ENCODE results near the gene CPNE5.

CPNE5 gene

DNA sequence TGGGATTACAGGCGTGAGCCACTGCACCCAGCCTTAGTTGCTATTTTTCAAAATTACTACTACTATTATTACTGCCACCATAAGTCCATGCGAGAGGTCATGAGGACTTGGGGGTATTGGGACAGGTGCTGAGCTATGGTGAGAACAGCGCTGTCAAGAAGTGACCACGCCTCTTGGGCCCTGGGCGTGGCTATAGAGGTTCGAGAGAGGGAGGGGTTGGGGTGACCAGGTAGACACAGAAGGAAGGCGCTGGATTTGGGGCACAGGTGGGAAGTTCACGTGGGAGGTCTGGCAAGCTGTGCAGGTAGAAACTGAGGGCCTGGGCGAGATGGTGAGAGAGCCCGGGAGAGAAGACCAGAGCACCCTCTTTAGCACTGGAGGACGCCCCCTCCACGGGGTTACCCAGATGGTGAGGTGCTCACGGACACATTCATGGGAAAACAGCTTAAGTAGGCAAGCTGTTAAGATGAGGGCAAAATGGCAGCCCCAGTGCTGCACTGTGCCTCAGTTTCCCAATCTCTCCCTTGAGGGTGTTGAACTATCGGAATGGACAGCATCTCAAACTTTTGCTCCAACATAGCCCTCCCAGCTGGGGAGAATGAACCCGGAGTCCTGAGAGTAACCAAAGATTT, 80.6 kb downstream of the CPNE5 start:
- no peak for DNase-seq

DNA sequence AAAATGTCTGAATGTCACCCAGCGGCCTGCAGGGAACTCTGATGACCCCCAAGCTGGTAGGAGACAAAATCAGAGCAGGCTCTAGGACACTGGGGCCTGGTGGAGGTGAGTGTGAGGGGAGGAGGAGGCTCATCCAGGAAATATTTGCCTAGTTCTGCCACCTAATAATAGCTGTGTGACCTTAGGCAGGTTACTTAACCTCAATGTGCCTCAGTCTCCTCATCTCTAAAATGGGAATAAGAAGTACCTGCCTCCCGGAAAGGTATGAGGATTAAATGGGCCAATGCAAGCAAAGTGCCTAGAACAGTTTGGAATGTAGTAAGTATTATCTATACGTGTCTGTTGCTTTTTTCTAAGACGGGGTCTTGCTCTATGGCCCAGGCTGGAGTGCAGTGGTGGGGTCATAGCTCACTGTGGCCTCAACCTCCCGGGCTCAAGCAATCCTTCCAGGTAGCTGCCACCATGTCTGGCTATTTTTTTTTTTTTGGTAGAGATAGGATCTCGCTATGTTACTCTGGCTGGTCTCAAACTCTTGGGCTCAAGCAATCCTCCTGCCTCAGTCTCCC, 81.2 kb downstream of the CPNE5 start:
- no peak for DNase-seq

DNA sequence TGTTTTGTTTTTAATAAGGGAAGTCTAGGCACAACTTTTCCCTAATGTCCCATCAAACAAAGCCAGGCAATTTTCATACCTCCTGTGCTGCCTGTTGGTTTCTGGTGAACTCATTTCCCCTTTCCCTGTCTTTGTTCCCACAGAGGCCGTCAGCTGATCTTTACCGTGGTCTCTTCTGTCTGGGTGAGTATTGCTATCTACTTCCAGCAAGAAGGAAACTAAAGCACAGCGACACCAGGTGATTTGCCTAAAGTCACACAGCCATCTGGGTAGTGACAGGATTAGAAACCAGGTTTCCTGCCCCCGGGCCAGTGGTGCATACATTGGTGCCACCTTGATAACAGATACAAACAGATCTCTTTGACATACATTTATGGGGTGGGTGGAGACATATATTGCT, 82.0 kb downstream of the CPNE5 start:
- DNase-seq = no peak

- no peak for DNase-seq
These were observed 82.5 kb downstream of the CPNE5 start for GRCh38 chr6:36756786-36757185.

GRCh38 chr6:36755435-36756348, 83.6 kb downstream of the CPNE5 start:
- peak; percentile 51 for DNase-seq

- DNase-seq = no peak
These were observed 84.4 kb downstream of the CPNE5 start for GRCh38 chr6:36754582-36755434.

- DNase-seq = no peak
These were observed 85.4 kb downstream of the CPNE5 start for GRCh38 chr6:36753671-36754405.

DNA sequence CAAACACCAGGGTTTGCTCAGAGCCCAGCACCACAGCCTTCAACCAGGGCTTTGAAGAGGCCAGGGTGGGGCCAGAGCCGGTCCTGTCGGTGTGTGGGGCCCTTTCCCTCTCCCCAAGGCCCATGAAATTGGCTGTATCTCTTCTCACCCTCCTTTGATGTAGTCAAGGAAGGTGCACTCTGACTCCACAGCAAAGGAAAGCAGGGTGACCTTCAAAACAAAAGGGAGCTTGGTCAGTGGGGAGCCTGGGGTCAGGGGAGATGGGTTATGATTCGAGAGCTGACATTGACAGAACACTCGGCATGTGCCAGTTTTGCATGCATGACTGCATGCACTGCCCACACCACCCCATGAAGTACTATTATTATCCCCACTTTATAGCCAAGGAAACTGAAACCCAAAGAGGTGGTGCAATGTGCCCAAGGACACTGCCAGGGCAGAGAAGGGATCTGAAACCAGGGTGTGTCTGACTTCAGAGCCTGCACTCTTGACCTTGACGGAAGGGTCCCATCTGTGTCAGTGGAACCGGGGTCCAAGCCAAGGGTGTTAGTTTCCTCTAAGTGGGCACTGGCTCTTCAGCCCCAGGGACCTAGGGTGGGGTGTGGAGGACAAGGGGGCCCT, 86.2 kb downstream of the CPNE5 start:
- DNase-seq = no peak

DNA sequence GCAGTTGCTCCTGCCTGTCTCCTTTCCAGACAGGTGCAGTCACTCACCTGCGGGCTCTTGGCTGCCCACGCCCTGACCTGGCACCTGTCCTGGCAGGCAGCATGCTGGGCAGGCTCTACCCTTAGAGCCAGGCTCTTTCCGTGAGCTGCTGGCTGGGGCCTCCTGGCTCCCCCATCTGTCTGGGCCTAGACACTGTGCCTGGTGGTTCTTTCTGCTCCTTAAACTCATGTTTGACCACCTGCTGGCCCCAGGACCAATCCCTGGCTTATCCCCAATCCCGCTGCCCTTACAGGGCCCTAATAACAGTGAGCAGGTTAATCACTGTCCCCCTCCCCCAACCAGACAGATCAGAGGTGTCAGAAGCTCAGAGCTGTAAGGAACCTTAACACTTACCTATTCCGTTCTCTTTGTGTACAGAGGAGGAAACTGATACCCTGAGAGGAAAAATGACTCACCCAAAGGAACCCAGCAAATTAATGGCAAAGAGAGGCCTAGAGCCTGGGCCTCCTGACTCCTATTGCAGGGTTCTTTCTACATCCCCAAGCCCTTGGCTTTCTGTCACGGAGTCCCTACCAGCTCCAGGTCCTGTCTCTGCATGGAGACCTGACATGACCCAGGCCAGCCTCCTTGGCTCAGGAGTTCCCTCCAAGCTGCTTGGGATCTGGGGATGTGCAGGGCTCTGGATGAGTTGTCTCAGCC, 86.9 kb downstream of the CPNE5 start:
- no peak for DNase-seq

GRCh38 chr6:36751833-36752186, 87.4 kb downstream of the CPNE5 start:
- DNase-seq = no peak

DNA sequence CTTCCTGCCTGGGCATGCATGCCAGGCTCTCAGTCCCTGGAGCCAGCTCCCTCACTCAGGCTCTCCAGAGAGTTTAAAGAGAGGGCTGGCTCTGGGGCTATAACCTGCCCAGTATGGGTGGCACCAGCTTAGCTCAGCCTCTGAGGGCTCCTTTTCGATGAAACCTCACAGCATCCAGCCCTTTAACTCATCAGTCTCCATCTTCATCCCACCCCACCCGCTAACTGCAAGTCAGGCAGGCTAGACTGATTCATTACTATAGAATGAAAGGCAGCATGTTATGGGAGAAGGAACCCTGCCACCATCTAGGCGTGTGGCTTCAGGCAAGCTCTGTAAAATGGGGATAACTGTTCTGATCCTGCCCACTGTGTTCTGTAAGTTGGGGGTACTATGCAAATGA, 88.2 kb downstream of the CPNE5 start:
- DNase-seq = no peak

GRCh38 chr6:36749829-36750489, 89.3 kb downstream of the CPNE5 start:
- no peak for DNase-seq

DNA sequence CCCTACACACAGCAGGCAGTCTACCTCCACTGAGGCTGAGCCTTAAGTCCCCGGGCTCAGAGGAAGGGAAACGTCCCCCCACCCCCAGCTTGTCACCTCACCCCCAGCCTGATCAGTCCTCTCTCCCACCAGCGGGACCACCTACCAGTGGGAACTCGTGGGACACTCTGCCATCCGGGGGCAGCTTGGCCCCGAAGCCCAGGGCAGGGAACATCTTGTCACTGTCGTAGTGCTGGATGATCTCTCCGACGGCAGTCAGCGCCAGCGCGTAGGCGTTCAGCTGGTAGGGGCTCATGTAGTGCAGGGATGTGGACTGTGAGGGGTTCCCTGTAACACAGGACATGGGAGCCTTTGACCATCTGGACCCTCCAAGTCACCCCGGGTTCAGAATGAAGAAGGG, 93.0 kb downstream of the CPNE5 start:
- no peak for DNase-seq

DNA sequence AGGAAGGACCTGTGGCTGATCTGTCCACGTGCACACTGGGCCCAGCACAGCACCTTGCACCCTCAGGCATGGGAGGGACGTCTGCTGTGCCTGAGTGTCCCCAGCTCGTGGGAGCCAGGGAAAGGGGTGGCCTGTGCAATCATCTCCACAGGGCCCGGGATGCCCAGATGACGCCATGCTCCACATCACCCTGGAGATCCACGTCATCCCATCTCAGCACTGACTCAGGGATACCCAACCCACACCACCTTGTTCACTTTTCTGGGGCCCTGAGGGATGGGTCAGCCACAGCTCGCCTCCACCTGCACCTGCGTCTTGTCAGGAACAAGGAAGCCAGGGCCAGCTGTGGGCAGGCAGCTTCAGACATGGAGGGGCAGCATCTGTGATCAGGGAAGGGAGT, 93.4 kb downstream of the CPNE5 start:
- DNase-seq = no peak

DNA sequence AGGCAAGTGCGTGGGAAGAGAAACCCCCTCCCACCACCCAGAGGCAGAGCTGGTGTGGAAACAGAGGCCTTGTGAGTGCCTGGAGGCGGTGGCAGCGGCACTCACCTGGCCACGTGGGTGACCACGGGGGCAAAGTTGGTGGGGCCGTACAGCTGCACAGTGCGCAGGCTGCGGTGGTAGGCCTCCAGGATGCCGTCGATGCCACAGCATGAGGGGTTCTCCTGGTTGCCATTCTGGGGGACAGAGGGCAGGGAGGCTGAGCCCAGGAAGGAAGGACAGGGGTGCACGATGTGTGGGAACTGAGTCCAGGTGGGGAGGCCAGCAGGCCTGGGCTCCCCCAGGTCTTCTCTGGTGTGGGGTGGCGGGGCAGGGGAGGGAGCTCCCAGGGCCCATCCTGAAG, 94.0 kb downstream of the CPNE5 start:
- no peak for DNase-seq

DNA sequence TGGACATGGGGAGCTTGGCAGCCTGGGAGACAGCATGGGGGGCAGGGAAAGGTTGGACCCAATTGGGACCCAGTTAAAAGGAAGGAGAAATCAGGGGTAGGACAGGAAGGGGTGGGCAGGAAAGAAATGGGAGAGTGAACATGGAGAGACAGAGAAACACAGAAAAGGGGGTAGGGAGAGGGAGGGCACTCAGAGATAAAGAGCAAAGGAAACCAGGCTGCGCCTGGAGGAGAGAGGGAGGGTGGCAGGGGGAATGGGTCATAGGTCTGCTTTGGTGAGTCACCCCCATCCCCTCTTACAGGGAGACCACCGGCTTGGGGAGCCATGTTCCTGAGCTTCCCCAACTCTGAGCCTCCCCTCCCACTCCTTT, 95.0 kb downstream of the CPNE5 start:
- DNase-seq = no peak

DNA sequence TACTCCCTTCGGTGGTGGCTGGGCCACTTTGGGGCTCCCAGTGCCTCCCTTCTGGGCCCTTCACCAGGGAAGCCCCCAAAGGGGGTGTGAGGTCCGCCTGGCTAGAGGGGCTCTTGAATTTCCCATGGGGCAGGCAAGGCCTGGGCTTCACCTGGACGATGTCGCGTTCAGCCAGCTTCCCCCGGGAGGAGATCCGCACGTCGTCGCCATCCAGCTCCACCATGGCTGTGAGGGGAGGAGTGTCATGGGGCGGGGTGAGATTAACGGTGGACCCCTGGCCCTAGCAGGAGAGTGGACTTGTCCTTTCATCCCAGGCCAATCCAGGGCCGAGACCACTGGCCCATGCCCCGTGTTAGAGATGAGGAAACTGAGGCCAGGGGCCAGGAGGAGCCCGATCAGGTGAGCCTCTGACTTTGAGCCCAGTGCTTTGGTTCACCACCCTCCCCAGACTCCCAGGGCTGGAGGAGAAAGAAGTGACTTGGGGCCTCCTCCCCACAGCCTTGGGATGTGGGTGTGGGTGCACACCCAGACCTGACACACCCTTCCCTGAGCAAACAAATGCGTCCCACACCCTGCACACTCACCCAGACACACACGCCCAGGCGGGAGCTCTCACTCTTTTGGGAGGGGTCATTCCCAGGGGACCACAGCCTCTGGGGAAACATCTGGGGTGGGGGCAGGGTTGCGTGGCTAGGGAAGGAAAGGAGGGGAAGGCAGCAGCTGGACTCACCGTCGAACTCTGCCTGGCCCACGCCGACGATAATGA, 95.5 kb downstream of the CPNE5 start:
- no peak for DNase-seq

DNA sequence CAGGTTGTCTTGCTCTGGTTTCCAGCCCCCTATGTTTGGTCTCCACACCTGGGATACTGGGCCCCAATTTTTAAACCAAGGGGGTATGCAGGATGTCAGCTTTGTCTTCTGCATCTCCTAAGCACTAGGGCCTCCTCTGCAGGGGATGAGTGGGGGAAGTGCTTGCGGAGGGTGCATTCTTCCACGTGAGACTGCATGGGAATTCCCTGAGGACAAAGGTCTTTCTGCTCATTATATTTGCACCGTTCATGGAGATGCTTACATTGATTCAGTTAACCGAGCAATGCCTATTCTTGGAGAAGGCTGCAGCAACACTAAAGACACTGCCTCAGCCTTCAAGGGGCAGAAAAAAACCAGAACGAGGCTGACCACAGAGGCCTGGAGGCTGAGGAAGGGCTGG, 96.2 kb downstream of the CPNE5 start:
- DNase-seq = no peak

DNA sequence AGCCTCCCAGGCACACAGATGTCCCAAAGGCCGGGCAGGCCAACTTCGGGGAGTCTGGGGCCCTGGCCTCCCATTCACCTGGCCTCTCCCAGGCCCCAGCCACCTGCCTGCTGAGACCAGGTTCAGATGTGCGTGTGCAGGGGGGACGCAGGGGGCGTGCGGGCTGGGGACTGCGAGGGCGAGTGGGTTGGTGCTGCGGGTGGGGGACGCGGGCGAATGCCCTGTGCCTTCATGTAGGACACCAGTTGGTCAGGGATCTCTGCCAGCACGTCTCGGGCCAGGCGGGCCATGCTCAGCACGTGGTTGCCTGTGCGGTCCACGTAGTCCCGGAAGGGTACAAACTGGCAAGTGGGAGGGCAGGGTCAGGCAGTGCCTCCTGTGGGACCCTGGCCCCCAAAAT, 97.1 kb downstream of the CPNE5 start:
- no peak for DNase-seq

- DNase-seq = no peak
These were observed 98.4 kb downstream of the CPNE5 start for GRCh38 chr6:36740818-36741179.

Data from activated CD8-positive, alpha-beta memory T cell treated with anti-CD3 and anti-CD28 coated beads, Interleukin-2, amount 50 U/mL, for 4 hours (primary cell).